ENCODE data around the gene TTLL11.

GRCh38 chr9:122076773-122077172 is 16.3 kb downstream of the TTLL11 start:
- TF ChIP-seq CTCF (IDR thresholded peaks at IDR 0.05; ENCODE audit: low read depth, low read length, poor library complexity, severe bottlenecking): no peak
- no peak for TF ChIP-seq EZH2phosphoT487 (IDR thresholded peaks at IDR 0.05; ENCODE audit: borderline replicate concordance, low read length)

Measured in DOHH2 (cell line).